ENCODE results near the gene DFFA. TPM values are rescaled to one million over a fixed set of nuclear protein-coding genes. Genes with fewer than 3 reads are reported as not detected.
"Not testable (repeated sequence)": the region's sequence is repeated elsewhere in the genome, so short reads cannot be mapped to it uniquely, and the experiment has no call there.

Gene DFFA
- total RNA-seq, 1 donor from 2014 or later, result 28.6 TPM

GRCh38 chr1:10508511-10508951, 36.2 kb upstream of the DFFA start:
- no peaks in the 10 kb centered on the region for H3K9me3 ChIP-seq (replicated peaks)
- no peak overlapping the region for H3K27ac ChIP-seq (replicated peaks)
- TF ChIP-seq, protein P1, sequence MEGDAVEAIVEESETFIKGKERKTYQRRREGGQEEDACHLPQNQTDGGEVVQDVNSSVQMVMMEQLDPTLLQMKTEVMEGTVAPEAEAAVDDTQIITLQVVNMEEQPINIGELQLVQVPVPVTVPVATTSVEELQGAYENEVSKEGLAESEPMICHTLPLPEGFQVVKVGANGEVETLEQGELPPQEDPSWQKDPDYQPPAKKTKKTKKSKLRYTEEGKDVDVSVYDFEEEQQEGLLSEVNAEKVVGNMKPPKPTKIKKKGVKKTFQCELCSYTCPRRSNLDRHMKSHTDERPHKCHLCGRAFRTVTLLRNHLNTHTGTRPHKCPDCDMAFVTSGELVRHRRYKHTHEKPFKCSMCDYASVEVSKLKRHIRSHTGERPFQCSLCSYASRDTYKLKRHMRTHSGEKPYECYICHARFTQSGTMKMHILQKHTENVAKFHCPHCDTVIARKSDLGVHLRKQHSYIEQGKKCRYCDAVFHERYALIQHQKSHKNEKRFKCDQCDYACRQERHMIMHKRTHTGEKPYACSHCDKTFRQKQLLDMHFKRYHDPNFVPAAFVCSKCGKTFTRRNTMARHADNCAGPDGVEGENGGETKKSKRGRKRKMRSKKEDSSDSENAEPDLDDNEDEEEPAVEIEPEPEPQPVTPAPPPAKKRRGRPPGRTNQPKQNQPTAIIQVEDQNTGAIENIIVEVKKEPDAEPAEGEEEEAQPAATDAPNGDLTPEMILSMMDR (IDR thresholded peaks at IDR 0.05; ENCODE audit: borderline replicate concordance), result no peak
- no peak overlapping the region for H3K4me3 ChIP-seq
- peaks cover 43% of the 10 kb centered on the region for H3K4me1 ChIP-seq
- DNase-seq, result no peak
- no peaks in the 10 kb centered on the region for H3K27me3 ChIP-seq (ENCODE audit: low read depth)
- intact Hi-C loops (cut with micrococcal nuclease), result loop anchor here (10.0 kb wide), 1 partner anchor 356 kb away; no protein-coding TSS in a partner anchor
- no peaks in the 10 kb centered on the region for H3K36me3 ChIP-seq

DNA sequence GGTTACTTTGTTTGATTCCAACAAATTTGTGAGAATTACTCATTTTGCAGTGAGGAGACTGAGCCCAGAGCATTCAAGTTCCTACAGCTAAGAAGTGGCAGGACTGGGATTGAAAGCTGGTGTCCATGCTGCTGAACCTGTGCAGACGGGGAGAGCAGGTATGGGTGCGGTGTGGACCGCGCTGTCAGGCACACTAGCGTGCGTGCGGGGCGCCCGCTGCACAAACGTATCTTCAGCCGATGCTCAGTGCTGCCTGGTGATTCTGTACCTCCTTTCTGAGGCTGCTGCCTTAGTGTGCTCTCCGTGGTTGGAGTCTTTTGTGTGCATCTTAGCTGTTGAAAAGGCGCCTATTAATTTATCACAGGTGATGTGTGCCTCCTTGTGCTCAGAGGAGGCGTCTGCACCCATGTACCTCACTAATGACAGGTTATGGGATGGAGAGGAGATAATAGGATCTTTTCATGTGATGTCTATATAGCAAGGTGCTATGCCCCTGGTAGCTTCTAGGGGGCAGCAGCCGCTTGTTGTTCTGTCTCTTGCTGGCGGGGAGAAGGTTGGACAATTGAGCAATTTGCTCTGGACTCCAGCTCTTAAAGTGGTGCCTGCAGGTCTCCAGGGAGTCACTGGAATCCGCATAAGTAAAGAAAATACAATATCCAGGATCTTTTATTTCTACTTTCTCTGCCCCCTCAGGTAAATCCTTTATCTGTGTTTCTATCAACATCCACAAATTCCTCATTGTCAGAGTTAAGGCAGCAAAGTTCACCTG, 35.0 kb upstream of the DFFA start:
- intact Hi-C loops (cut with micrococcal nuclease), result loop anchor here (10.0 kb wide), 1 partner anchor 358 kb away; no protein-coding TSS in a partner anchor
- peaks cover 38% of the 10 kb centered on the region for H3K4me1 ChIP-seq

GRCh38 chr1:10506677-10507047, 34.3 kb upstream of the DFFA start:
- Histone ChIP-seq H3K27me3 (ENCODE audit: low read depth) (no peaks in the 10 kb centered on the region), H3K27ac (replicated peaks) (no peak overlapping the region), H3K9me3 (replicated peaks) (no peaks in the 10 kb centered on the region), H3K4me1 (peaks cover 32% of the 10 kb centered on the region), H3K4me3 (no peak overlapping the region), H3K36me3 (no peaks in the 10 kb centered on the region)
- intact Hi-C loops (cut with micrococcal nuclease), result loop anchor here (10.0 kb wide), 1 partner anchor 358 kb away; no protein-coding TSS in a partner anchor
- TF ChIP-seq, protein P1 (IDR thresholded peaks at IDR 0.05; ENCODE audit: borderline replicate concordance), result no peak
- no peak for DNase-seq

More for the DNA sequence above, 35.0 kb upstream of the DFFA start:
- no peaks in the 10 kb centered on the region for H3K9me3 ChIP-seq (replicated peaks)
- TF ChIP-seq, protein P1 (IDR thresholded peaks at IDR 0.05; ENCODE audit: borderline replicate concordance), result peak; percentile 85
- no peaks in the 10 kb centered on the region for H3K36me3 ChIP-seq
- H3K4me3 ChIP-seq, result no peak overlapping the region
- DNase-seq, result peak; percentile 48
- H3K27ac ChIP-seq (replicated peaks), result no peak overlapping the region
- H3K27me3 ChIP-seq (ENCODE audit: low read depth), result no peaks in the 10 kb centered on the region

GRCh38 chr1:10506046-10506676, 33.8 kb upstream of the DFFA start:
- H3K9me3 ChIP-seq (replicated peaks); H3K36me3 ChIP-seq; H3K4me3 ChIP-seq; DNase-seq; H3K27ac ChIP-seq (replicated peaks); H3K27me3 ChIP-seq (ENCODE audit: low read depth): not testable (repeated sequence)
- peaks cover 27% of the 10 kb centered on the region for H3K4me1 ChIP-seq
- intact Hi-C loops (cut with micrococcal nuclease), result loop anchor here (10.0 kb wide), 1 partner anchor 359 kb away; no protein-coding TSS in a partner anchor

DNA sequence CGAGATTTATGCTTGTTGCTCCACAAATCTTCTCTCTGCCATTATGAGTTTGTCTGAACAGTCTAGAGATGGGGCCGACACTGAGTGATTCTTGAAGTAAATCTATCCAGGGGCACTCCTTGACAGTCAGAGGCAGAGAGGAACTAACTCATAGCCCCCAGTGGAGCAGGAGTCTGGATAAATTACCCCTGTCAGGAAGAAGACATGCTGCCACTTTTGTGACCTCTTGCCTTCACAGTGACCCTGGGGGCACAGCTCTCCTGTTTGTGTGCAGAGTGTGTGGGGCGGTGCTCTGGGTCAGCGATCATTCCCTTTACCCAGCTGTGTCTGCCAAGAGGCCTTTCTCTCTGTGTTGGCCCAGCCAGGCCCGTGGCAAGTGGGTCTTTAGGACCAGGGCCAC, 31.9 kb upstream of the DFFA start:
- H3K36me3 ChIP-seq, result no peaks in the 10 kb centered on the region
- no peak overlapping the region for H3K27ac ChIP-seq (replicated peaks)
- H3K9me3 ChIP-seq (replicated peaks), result no peaks in the 10 kb centered on the region
- H3K27me3 ChIP-seq (ENCODE audit: low read depth), result no peaks in the 10 kb centered on the region
- no peak for DNase-seq
- TF ChIP-seq, protein P1 (IDR thresholded peaks at IDR 0.05; ENCODE audit: borderline replicate concordance), result no peak
- intact Hi-C loops (cut with micrococcal nuclease), result loop anchor here (10.0 kb wide), 1 partner anchor 361 kb away; no protein-coding TSS in a partner anchor
- H3K4me3 ChIP-seq, result no peak overlapping the region
- H3K4me1 ChIP-seq, result peaks cover 15% of the 10 kb centered on the region
